Left kidney (tissue), 2 donors: ENCODE data around the gene TNNC2. TPM values are rescaled to one million over a fixed set of nuclear protein-coding genes. Genes with fewer than 3 reads are reported as not detected.
"Not testable (repeated sequence)": the region's sequence is repeated elsewhere in the genome, so short reads cannot be mapped to it uniquely, and the experiment has no call there.

ENCODE experiments used
- DNase-seq: peaks from one replicate; pipeline ENCODE4 v3.0.0-alpha.2; 2013
- polyA plus RNA-seq: library from polyadenylated mRNA; unstranded; fragments of 120-200 nt; gene quantifications from one replicate; pipeline ENCODE4 v1.2.1, GENCODE V29; 2013; ENCODE audit not compliant: insufficient read length

The TNNC2 gene
- polyA plus RNA-seq, 1 donor, result 0.47 TPM

DNA sequence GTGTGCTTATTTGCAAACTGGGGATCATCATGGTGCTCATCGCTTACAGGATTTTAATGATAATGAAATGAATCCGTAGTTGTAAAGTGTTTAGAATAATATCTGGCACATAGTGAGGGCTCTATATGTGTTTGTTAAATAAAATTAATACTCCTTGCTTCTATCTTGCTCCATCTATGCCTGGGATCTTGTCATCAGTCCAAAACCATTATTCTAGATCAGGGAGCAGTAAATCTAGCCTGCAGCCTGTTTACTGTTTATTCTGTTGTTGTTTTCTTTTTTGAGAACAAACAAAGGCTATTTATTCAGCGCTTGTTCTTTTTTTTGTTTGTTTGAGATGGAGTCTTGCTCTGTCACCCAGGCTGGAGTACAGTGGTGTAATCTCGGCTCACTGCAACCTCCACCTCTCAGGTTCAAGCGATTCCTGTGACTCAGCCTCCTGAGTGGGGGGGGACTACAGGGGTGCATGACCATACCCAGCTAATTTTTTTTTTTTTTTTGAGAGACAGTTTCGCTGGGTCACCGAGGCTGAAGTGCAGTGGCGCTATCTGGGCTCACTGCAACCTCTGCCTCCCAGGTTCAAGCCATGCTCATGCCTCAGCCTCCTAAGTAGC lies 22.0 kb upstream of the TNNC2 start:
- no peak for DNase-seq

DNA sequence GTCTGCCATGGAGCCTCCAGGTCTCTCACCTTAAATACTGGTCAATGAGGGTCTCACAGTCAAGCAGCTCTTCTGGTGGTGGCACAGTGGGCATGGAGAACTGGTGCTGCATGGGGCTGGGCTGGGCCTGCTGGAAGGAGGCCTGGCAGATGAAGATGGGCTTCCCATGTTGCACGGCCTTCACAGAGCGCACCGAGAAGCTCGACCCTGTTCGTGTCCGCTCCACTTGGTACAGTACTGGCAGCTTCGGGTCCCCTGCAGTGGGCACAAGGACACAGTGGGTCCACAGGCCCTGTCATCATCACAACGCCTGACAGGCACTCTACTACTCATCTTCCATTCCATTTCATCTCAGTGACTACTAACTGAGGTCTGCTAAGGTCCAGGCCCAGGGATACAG lies 21.3 kb upstream of the TNNC2 start:
- DNase-seq, result no peak

DNA sequence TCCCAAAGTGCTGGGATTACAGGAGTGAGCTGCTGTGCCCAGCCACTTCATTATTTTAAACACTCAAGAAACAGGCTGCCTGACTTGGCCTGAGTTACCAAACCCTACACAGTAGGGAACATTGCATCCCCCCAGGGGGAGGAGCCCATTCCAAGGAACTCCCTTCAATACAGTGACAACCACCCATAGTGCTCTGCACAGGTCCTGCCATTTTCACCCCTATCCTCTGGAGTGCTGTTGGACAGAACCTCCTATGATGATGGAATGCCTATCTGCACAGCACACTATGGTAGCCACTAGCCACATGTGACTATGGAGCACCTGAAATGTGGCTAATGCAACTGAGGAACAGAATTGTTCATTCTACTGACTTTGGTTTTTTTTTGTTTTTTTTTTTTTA lies 18.3 kb upstream of the TNNC2 start:
- DNase-seq, result no peak

GRCh38 chr20:45843506-45843905 lies 16.4 kb upstream of the TNNC2 start:
- no peak for DNase-seq

DNA sequence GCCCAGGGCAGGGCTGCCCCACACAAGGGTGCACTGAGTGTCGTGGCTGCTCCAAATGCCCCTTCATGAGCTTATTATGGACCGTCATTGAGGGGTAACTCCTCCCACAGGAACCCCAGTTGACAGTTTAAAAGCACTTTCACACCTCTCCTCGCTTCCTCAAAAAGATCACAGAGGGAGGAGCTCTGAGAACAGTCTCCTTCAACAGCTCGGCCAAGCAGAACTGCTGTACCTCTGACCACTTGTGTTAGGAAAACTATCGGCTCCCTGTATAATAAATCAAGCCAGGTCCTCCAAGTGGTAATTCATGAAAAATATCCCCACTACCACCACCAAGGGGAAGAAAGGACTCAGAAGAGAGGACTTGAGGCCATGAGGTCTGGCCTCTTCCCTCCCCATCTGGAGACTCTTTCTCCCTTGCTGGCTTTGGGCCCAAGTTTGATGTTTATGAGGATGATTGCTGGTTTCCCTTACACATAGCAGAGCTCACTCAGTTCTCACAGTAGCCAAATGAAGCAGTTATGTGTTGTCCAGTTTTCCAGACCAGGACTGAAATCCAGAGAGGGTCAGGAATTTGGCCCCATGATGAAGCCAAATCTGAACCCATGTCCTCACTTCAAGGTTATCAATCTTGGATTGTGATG lies 15.2 kb upstream of the TNNC2 start:
- DNase-seq, result no peak

- DNase-seq, result no peak
These were observed 14.5 kb upstream of the TNNC2 start for GRCh38 chr20:45841407-45842129.

DNA sequence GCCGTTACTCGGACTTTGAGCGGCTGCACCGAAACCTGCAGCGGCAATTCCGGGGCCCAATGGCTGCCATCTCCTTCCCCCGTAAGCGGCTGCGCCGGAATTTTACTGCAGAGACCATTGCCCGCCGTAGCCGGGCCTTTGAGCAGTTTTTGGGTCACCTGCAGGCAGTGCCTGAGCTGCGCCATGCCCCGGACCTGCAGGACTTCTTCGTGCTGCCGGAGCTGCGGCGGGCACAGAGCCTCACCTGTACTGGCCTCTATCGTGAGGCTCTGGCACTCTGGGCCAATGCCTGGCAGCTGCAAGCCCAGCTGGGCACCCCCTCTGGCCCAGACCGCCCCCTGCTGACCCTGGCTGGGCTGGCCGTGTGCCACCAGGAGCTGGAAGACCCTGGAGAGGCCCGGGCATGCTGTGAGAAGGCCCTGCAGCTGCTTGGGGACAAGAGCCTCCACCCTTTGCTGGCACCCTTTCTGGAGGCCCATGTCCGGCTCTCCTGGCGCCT lies 13.6 kb upstream of the TNNC2 start:
- DNase-seq, result no peak

DNA sequence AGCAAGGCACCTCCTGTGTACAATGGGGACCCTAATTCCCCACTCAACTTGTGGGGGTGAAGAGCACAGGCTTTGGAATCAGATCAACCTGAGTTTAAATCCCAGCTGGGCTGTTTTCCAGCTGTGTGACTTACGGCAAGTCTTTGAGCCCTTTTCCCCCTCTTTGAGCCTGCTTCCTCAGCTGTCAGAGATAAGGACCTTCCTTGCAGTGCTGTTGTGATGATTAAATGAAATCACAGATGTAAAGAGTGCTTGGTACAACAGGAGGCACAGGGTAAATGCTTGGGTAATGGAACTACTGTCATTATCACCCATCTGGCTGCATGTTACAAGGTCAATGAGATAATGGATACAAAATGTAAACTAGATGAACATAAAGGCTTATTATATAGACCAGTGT lies 9.7 kb upstream of the TNNC2 start:
- DNase-seq, result no peak

GRCh38 chr20:45835825-45836224 lies 8.7 kb upstream of the TNNC2 start:
- no peak for DNase-seq

- DNase-seq, result no peak
These were observed 8.2 kb upstream of the TNNC2 start for GRCh38 chr20:45835329-45835765.

GRCh38 chr20:45834797-45835161 lies 7.7 kb upstream of the TNNC2 start:
- no peak for DNase-seq

GRCh38 chr20:45833883-45834796 lies 7.0 kb upstream of the TNNC2 start:
- peak; percentile 73 for DNase-seq

GRCh38 chr20:45833030-45833882 lies 6.1 kb upstream of the TNNC2 start, which contains the start of gene SNX21:
Gene SNX21 (plus strand): TSS chr20:45833799. CDS start chr20:45833920, 121 bp downstream.
- peak; percentile 80 for DNase-seq

DNA sequence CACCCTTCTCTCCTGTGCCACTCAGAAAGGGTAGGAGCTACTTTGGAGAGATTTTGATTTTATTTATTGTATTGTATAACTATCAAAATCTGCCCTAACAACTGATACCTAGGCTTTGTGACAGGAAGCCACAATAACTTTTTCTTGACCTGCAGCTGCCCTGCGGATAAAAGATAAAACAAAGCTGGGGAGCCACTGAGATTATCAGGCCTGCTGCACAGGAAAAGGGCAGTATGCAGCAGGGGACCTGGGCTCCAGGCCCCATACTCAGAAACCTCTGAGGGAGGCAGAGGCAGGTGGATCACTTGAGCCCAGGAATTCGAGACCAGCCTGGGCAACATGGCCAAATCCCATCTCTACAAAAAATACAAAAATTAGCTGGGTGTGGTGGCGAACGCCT lies 5.5 kb upstream of the TNNC2 start:
- DNase-seq, result no peak

- not testable (repeated sequence) for DNase-seq
These were observed 2.6 kb upstream of the TNNC2 start for GRCh38 chr20:45829673-45830106.

DNA sequence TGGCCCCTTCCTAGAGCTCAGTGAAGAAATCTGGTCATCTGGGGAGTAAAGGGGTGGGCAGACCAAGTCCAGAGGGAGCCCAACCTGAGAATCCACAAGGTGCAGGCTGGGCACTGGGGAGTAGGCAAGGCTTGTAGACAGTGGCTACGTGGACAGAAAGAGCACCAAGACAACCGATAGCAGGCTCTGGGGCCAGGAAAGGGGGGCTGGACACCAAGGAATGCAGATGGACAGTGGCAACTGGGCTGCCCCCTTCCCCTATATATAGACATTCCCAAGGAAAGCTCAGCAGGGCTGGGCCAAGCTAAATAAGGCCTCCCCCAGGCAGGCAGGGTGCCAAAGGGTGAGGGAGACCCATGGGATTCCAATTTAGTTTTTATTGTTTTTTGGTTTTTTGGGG lies 1.5 kb upstream of the TNNC2 start:
- no peak for DNase-seq

- DNase-seq, result no peak
These were observed 600 bp upstream of the TNNC2 start for GRCh38 chr20:45827712-45828111.

- DNase-seq, result no peak
These were observed 612 bp downstream of the TNNC2 start for GRCh38 chr20:45826381-45827019.

DNA sequence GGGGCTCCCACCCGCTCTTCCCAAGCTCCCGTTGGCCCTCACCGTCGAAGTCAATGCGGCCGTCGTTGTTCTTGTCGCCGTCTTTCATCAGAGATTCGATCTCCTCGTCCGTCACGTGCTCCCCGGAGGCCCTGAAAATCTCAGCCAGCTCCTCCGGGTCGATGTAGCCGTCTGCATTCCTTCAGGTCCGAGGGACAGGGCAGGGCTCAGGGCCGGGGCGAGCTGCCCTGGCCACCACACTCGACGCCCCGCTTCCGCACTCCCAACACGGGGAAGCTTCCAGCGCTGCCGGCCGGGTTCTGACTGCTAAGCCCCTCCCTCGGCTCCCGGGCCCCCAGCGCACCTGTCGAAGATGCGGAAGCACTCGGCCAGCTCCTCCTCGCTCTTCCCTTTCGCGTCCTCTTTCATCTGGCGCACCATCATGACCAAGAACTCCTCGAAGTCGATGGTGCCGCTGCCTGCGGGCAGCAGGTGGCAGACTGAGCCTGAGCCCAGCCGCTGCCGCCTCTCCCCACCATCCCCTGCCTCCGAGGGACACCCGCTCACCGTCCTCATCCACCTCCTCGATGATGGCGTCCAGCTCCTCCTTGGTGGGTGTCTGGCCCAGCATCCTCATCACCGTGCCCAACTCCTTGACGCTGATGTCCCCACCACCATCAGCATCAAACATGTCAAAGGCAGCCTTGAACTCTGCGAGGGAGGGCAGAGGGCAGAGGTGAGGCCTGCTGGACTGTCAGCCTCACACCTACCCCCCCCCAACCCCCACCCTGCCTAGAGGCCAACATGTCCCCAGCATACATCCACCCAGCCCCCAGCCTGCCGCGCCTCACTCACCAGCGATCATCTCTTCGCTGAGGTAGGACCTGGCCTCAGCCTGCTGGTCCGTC lies 2.9 kb downstream of the TNNC2 start:
- DNase-seq, result no peak

GRCh38 chr20:45822857-45823256 lies 4.3 kb downstream of the TNNC2 start:
- DNase-seq, result no peak
